Measurements from ENCODE around the gene TEX14. TPM values are rescaled to one million over a fixed set of nuclear protein-coding genes. Genes with fewer than 3 reads are reported as not detected.

The TEX14 gene
- total and polyA plus RNA-seq, 10 of the 15 experiments (the other 5 are each of a cell fraction or from before 2014, with no cell fraction given) = 0.15 to 1.3 (median 0.66) TPM

- H3K4me3 ChIP-seq = peak overlapping the region; percentile 98
- in situ Hi-C loops (cut with MboI) (no loop called here), intact Hi-C loops (cut with micrococcal nuclease; ENCODE audit: unreplicated experiment) (no loop called here)
- H3K4me1 ChIP-seq (ENCODE audit: control insufficient read depth, insufficient read depth, low read length) = peaks cover 24% of the 10 kb centered on the region
- 2% methylated on average over 10 of the region's 14 CpGs for WGBS (ENCODE audit: insufficient coverage, insufficient replicate concordance, low lambda C conversion rate, missing lambda C conversion rate)
- ChIA-PET POLR2A (interaction anchor here (0.5 to 1.4 kb wide), 5 partner anchors 45 to 925 kb away, joined by 3 to 4 read pairs (median 3); no protein-coding TSS in a partner anchor), SMC1A (ENCODE audit: uncharacterized antibody, unreplicated experiment) (interaction anchor here (1.4 to 4.2 kb wide), 3 partner anchors 10 to 196 kb away, joined by 4 to 22 read pairs (median 4); no protein-coding TSS in a partner anchor), RAD21 (ENCODE audit: unreplicated experiment) (interaction anchor here (0.7 to 1.1 kb wide), 3 partner anchors 9 to 196 kb away, joined by 3 to 4 read pairs (median 3); no protein-coding TSS in a partner anchor), CTCF (interaction anchor here (1.4 to 2.2 kb wide), 2 partner anchors 8 to 9 kb away, joined by 4 to 15 read pairs; no protein-coding TSS in a partner anchor)
- BruUV-seq (replicated peaks) = no TSS peak
- H4K20me1 ChIP-seq (ENCODE audit: control insufficient read depth, insufficient read depth) = 0 out of 2 replicates have a peak, but pooled peaks cover 2% of the 10 kb centered on the region
- no peak for DNase-seq (ENCODE audit: low read depth, low spot score)
- no peak for FAIRE-seq
- H3K36me3 ChIP-seq (ENCODE audit: control insufficient read depth in 2 of 2, insufficient read depth in 2 of 2, low read length in 1 of 2) = peaks cover 17 to 18% of the 10 kb centered on the region in 2 experiments; a peak in 3 of 4 replicates
- no peak for ATAC-seq
- H3K9me3 ChIP-seq (replicated peaks; ENCODE audit: control insufficient read depth, insufficient read depth, low read length) = no peaks in the 10 kb centered on the region; the same call in 2 of the 3 replicates
- peaks cover 46% of the 10 kb centered on the region for H3K79me2 ChIP-seq (ENCODE audit: control insufficient read depth, insufficient read depth, low read length)
- H3K4me2 ChIP-seq (ENCODE audit: control insufficient read depth, insufficient read depth) = peak overlapping the region; percentile 75
- H2AFZ ChIP-seq (ENCODE audit: control insufficient read depth, low read depth, low read length) = no peak overlapping the region
- peak overlapping the region; percentile 76 for H3K27ac ChIP-seq (ENCODE audit: control insufficient read depth, insufficient read depth)
- no peaks in the 10 kb centered on the region for H3K27me3 ChIP-seq (replicated peaks in 1 of 2; ENCODE audit: control insufficient read depth in 2 of 2, insufficient read depth in 2 of 2, low read length in 1 of 2)
- peak overlapping the region; percentile 79 for H3K9ac ChIP-seq (ENCODE audit: control insufficient read depth, insufficient read depth, low read length)
- peak; percentile 46; the same call in 1 of the 2 replicates for TF ChIP-seq MTA2 (IDR thresholded peaks at IDR 0.05; ENCODE audit: low read depth)
- TF ChIP-seq ELK1 (IDR thresholded peaks at IDR 0.05; ENCODE audit: low read depth, low read length) = no peak
- TF ChIP-seq CREB1 (IDR thresholded peaks at IDR 0.05; ENCODE audit: low read depth) = peak; percentile 47
- TF ChIP-seq PKNOX1 (IDR thresholded peaks at IDR 0.05) = no peak
- no peak for TF ChIP-seq JUND (IDR thresholded peaks at IDR 0.05; ENCODE audit: low read depth, low read length)
- TF ChIP-seq SUPT20H (IDR thresholded peaks at IDR 0.05; ENCODE audit: borderline replicate concordance, control insufficient read depth, low read depth, low read length) = no peak
- no peak for TF ChIP-seq CUX1 (IDR thresholded peaks at IDR 0.05; ENCODE audit: insufficient replicate concordance, low read depth, low read length)
- TF ChIP-seq POLR2A (IDR thresholded peaks at IDR 0.05; ENCODE audit: low read depth, low read length) = 0 out of 2 replicates have a peak, but pooled peaks have one; percentile 16
- TF ChIP-seq RBBP5 (conservative IDR thresholded peaks at IDR 0.05) = no peak
- no peak for TF ChIP-seq NFYA (IDR thresholded peaks at IDR 0.05; ENCODE audit: borderline replicate concordance, low read depth, low read length)
- TF ChIP-seq KLF5 (IDR thresholded peaks at IDR 0.05; ENCODE audit: partially characterized antibody) = no peak
- no peak for TF ChIP-seq NR2C2 (IDR thresholded peaks at IDR 0.05; ENCODE audit: borderline replicate concordance, control insufficient read depth, insufficient read length, low read depth)
- no peak for TF ChIP-seq FOS (IDR thresholded peaks at IDR 0.05; ENCODE audit: borderline replicate concordance, extremely low read depth, insufficient read length)
- no peak for TF ChIP-seq BCL3 (IDR thresholded peaks at IDR 0.05; ENCODE audit: borderline replicate concordance, insufficient read depth, low read depth, low read length, poor library complexity, severe bottlenecking)
Measured at GRCh38 chr17:58513267-58513964, 178.4 kb downstream of the TEX14 start.

Data from GM12878 (cell line).